PC-3 (cell line): ENCODE results near the gene DIP2A. TPM values are rescaled to one million over a fixed set of nuclear protein-coding genes. Genes with fewer than 3 reads are reported as not detected.

Source experiments
- ATAC-seq: fragments of 200-7000 bp; cut with Tn5 transposase; 2 replicates; pipeline ENCODE4 v1.9.1; 2020; ENCODE audit warnings: mild to moderate bottlenecking, moderate library complexity
- BruUV-seq: library from RNA; stranded (reverse); fragments of 400-500 nt; replicated peaks from 2 replicates; lab custom pipeline; 2021; lab: Mats Ljungman, UMichigan
- CTCF ChIA-PET: fragments of 300-600 bp; sonication (Branson Sonifier 250); formaldehyde crosslinking; loops from one replicate; lab custom pipeline; 2022; ENCODE audit warnings: antibody characterized with exemption; lab: Charles Lee
- POLR2A ChIA-PET: fragments of 300-600 bp; sonication (Branson Sonifier 250); formaldehyde crosslinking; loops from one replicate; lab custom pipeline; 2022; ENCODE audit warnings: antibody characterized with exemption; ENCODE audit not compliant: unreplicated experiment; lab: Charles Lee
- DNase-seq: peaks from one replicate; pipeline ENCODE4 v3.0.0-alpha.2; 2015
- H2AFZ ChIP-seq: fragments of 300-600 bp; sonication (generic); 2 replicates; pipeline ENCODE4 v1.6.0; 2016; ENCODE audit warnings: antibody characterized with exemption, low read length
- H3F3A ChIP-seq: fragments of 300-600 bp; sonication (generic); one replicate; pipeline ENCODE4 v1.6.0; 2017; ENCODE audit warnings: antibody characterized with exemption, low read length, control low read depth, mild to moderate bottlenecking; ENCODE audit not compliant: unreplicated experiment
- H3K27ac ChIP-seq: fragments of 300-600 bp; sonication (generic); 2 replicates; pipeline ENCODE4 v1.5.1; 2016; ENCODE audit warnings: mild to moderate bottlenecking, low read length
- H3K27me3 ChIP-seq: fragments of 300-600 bp; sonication (generic); 2 replicates; pipeline ENCODE4 v1.6.1; 2016; ENCODE audit warnings: low read length, mixed read lengths
- H3K36me3 ChIP-seq: fragments of 300-600 bp; sonication (generic); 2 replicates; pipeline ENCODE4 v1.6.1; 2016; ENCODE audit warnings: low read depth, mixed run types, low read length, mixed read lengths
- H3K4me1 ChIP-seq: fragments of 300-600 bp; sonication (generic); 2 replicates; pipeline ENCODE4 v1.5.1; 2016; ENCODE audit warnings: low read length; ENCODE audit not compliant: insufficient read depth
- H3K4me2 ChIP-seq: fragments of 300-600 bp; sonication (generic); 2 replicates; pipeline ENCODE4 v1.6.0; 2016; ENCODE audit warnings: low read length
- H3K4me3 ChIP-seq: fragments of 300-600 bp; sonication (generic); 2 replicates; pipeline ENCODE4 v1.5.1; 2016; ENCODE audit warnings: mild to moderate bottlenecking, low read length, mixed read lengths
- H3K79me2 ChIP-seq: fragments of 300-600 bp; sonication (generic); 2 replicates; pipeline ENCODE4 v1.6.1; 2017; ENCODE audit warnings: low read length, mixed read lengths
- H3K9ac ChIP-seq: fragments of 300-600 bp; sonication (generic); 2 replicates; pipeline ENCODE4 v1.6.0; 2016; ENCODE audit warnings: mild to moderate bottlenecking, low read length
- H3K9me2 ChIP-seq: fragments of 300-600 bp; sonication (generic); replicated peaks from 2 replicates; pipeline ENCODE4 v1.6.1; 2016; ENCODE audit warnings: mixed run types, low read length, mixed read lengths
- H3K9me3 ChIP-seq: fragments of 300-600 bp; sonication (generic); 2 replicates; pipeline ENCODE4 v1.6.1; 2016; ENCODE audit warnings: low read length, mixed read lengths
- H4K20me1 ChIP-seq: fragments of 300-600 bp; sonication (generic); 2 replicates; pipeline ENCODE4 v1.6.1; 2016; ENCODE audit warnings: low read length, mixed read lengths
- CTCF ChIP-seq: fragments of 300-600 bp; sonication (generic); conservative IDR thresholded peaks from 2 replicates; pipeline ENCODE4 v1.5.1; 2017; ENCODE audit warnings: antibody characterized with exemption, low read depth, mild to moderate bottlenecking, low read length
- EZH2 ChIP-seq: fragments of 300-600 bp; sonication (generic); IDR thresholded peaks from one replicate; pipeline ENCODE4 v1.6.1; 2017; ENCODE audit warnings: antibody characterized with exemption, mild to moderate bottlenecking, low read length; ENCODE audit not compliant: unreplicated experiment
- EZH2phosphoT487 ChIP-seq: fragments of 300-600 bp; sonication (generic); IDR thresholded peaks from 2 replicates; pipeline ENCODE4 v1.6.1; 2018; ENCODE audit warnings: mild to moderate bottlenecking, antibody characterized with exemption, low read length, borderline replicate concordance
- intact Hi-C: fragments of 100-400 bp; cut with micrococcal nuclease; formaldehyde crosslinking; loops from 2 replicates; pipeline ENCODE4 v1.9.0; 2023
- total RNA-seq: library from RNA; depleted of rRNA; stranded (reverse); fragments of >200 nt; gene quantifications from 2 replicates; pipeline ENCODE4 v1.2.3, GENCODE V29; 2014

Gene DIP2A
- total RNA-seq, 1 experiment from 2014 or later, result 23.7 TPM

GRCh38 chr21:46597031-46597430, 138.3 kb downstream of the DIP2A start:
- Histone ChIP-seq H3K9me2 (no peaks in the 10 kb centered on the region), H3K4me2 (no peak overlapping the region), H3F3A (no peaks in the 10 kb centered on the region), H3K27me3 (no peaks in the 10 kb centered on the region), H3K4me1 (no peaks in the 10 kb centered on the region), H4K20me1 (no peaks in the 10 kb centered on the region), H3K9me3 (peaks cover 6% of the 10 kb centered on the region; the same call in 1 of the 2 replicates), H3K4me3 (no peak overlapping the region), H3K27ac (no peak overlapping the region), H3K9ac (no peak overlapping the region), H2AFZ (no peak overlapping the region), H3K79me2 (no peaks in the 10 kb centered on the region), H3K36me3 (no peaks in the 10 kb centered on the region)
- ChIA-PET CTCF (no interaction called here), POLR2A (no interaction called here)
- intact Hi-C loops, result no loop called here
- BruUV-seq, result no TSS peak
- no peak for ATAC-seq
- TF ChIP-seq EZH2 (no peak), CTCF (no peak), EZH2phosphoT487 (no peak)
- DNase-seq, result no peak

- Histone ChIP-seq H3F3A (no peaks in the 10 kb centered on the region), H3K27me3 (no peaks in the 10 kb centered on the region), H3K9me2 (no peaks in the 10 kb centered on the region), H3K4me2 (no peak overlapping the region), H4K20me1 (no peaks in the 10 kb centered on the region), H3K27ac (no peak overlapping the region), H3K4me3 (no peak overlapping the region), H3K4me1 (no peaks in the 10 kb centered on the region), H3K36me3 (no peaks in the 10 kb centered on the region), H3K9me3 (peaks cover 6% of the 10 kb centered on the region; the same call in 1 of the 2 replicates), H3K79me2 (no peaks in the 10 kb centered on the region), H2AFZ (no peak overlapping the region), H3K9ac (no peak overlapping the region)
- ATAC-seq (no peak), DNase-seq (no peak)
- CTCF ChIA-PET, result no interaction called here
- TF ChIP-seq EZH2phosphoT487, result no peak
- no peak for TF ChIP-seq EZH2
- no peak for TF ChIP-seq CTCF
- POLR2A ChIA-PET, result no interaction called here
- no TSS peak for BruUV-seq
- intact Hi-C loops, result no loop called here
Measured at GRCh38 chr21:46597896-46598343, 139.2 kb downstream of the DIP2A start.

- ChIA-PET POLR2A (no interaction called here), CTCF (no interaction called here)
- Histone ChIP-seq H3K9me3 (peaks cover 6% of the 10 kb centered on the region; the same call in 1 of the 2 replicates), H4K20me1 (no peaks in the 10 kb centered on the region), H3K9ac (no peak overlapping the region), H3K4me2 (no peak overlapping the region), H3K27ac (no peak overlapping the region), H3K4me3 (no peak overlapping the region), H2AFZ (no peak overlapping the region), H3K27me3 (no peaks in the 10 kb centered on the region), H3K9me2 (no peaks in the 10 kb centered on the region), H3F3A (no peaks in the 10 kb centered on the region), H3K4me1 (no peaks in the 10 kb centered on the region), H3K79me2 (no peaks in the 10 kb centered on the region), H3K36me3 (no peaks in the 10 kb centered on the region)
- DNase-seq (no peak), ATAC-seq (no peak)
- TF ChIP-seq CTCF (no peak), EZH2phosphoT487 (no peak), EZH2 (no peak)
- no TSS peak for BruUV-seq
- intact Hi-C loops, result no loop called here
Measured at GRCh38 chr21:46598581-46599572, 140.2 kb downstream of the DIP2A start.
